Kidney glomerular epithelial cell (primary cell): ENCODE measurements around the gene PRPSAP1.
"Not testable (repeated sequence)": the region's sequence is repeated elsewhere in the genome, so short reads cannot be mapped to it uniquely, and the experiment has no call there.

ENCODE experiments used
- DNase-seq: peaks from one replicate; lab custom pipeline; 2025; lab: John Stamatoyannopoulos, UW

PRPSAP1 gene

DNA sequence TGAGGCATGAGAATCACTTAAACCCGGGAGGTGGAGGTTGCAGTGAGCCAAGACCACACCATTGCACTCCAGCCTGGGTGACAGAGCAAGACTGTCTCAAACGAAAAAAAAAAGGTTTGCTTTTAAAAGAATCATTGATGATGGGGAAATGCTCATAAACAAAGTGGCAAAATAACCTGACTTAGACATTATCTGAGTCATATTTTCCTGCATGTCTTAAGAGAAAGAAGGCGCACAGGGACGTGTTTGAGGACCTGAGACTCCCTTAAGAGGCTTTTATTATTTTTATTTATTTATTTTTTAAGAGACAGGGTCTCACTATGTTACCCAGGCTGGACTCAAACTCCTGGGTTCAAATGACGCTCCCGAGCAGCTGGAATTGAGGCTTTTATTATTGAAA, 5.7 kb upstream of the PRPSAP1 start:
- DNase-seq = no peak

DNA sequence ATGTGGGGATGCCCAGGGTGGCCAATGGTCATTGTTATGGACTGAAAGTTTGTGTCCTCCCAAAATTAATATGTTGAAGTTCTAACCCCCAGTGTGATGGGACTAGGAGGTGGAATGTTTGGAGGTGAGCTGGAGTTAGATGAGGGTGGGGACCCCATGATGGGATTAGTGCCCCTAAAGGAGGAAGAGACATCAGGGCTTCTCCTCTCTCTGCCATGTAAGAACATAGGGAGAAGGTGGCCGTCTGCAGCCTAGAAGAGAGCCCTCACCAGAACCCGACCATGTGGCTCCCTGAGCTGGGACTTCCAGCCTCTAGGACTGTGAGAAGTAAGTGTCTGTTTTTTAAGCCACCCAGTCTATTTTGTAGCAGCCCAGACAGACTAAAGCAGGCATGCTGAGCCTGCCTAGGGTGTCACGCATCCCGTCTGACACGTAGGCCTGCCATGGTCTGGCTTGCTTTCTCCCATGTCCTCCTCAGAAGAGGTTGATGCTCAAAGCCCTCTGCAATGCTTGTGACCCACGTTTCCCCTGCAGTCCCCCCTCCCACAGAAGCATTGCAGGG, 4.0 kb upstream of the PRPSAP1 start:
- DNase-seq = no peak

DNA sequence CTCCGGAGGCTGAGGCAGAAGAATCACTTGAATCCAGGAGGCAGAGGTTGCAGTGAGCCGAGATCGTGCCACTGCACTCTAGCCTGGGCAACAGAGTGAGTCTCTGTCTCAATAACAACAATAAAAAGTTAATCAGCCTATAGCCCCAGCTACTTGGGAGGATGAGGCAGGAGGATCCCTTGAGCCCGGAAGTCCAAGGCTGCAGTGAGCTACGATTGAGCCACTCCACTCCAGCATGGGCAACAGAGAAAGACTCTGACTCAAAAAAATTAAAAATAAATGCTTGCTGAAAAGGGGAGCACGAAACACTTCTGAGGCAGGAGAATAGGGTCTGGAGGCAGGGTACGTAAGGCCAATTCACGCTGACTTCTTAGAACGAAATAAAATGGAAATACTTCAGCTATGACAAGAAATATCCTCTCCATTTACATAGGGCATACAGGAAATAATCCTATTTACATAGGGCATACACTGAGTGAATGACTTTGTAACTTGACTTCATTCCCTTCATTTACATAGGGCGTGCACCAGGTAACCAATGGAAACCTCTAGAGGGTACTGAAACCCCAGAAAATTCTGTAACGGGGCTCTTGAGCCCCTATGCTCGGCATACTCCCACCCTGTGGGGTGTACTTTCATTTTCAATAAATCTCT, 3.2 kb upstream of the PRPSAP1 start:
- no peak for DNase-seq

- DNase-seq = no peak
These were observed 1.1 kb upstream of the PRPSAP1 start for GRCh38 chr17:76354747-76355310.

- no peak for DNase-seq
These were observed 607 bp upstream of the PRPSAP1 start for GRCh38 chr17:76354317-76354729.

- no peak for DNase-seq
These were observed 615 bp downstream of the PRPSAP1 start for GRCh38 chr17:76353004-76353598.

- DNase-seq = no peak
These were observed 2.1 kb downstream of the PRPSAP1 start for GRCh38 chr17:76351526-76352071.

GRCh38 chr17:76350463-76350862, 3.3 kb downstream of the PRPSAP1 start:
- no peak for DNase-seq

DNA sequence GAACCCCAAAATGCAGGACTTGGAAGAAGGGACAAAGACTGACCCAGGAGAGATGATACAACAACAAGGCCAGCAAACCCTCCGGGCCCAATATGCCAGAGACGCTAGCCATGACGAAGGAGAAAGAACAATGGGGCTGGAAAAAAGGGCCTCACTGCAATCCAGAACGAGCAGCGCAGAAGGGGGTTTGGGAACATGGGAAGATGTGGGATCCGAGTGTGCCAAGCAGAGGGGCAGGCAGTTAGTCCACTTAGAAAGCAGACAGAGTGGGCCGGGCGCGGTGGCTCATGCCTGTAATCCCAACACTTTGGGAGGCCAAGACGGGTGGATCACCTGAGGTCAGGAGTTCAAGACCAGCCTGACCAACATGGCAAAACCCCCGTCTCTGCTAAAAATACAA, 6.8 kb downstream of the PRPSAP1 start:
- not testable (repeated sequence) for DNase-seq

DNA sequence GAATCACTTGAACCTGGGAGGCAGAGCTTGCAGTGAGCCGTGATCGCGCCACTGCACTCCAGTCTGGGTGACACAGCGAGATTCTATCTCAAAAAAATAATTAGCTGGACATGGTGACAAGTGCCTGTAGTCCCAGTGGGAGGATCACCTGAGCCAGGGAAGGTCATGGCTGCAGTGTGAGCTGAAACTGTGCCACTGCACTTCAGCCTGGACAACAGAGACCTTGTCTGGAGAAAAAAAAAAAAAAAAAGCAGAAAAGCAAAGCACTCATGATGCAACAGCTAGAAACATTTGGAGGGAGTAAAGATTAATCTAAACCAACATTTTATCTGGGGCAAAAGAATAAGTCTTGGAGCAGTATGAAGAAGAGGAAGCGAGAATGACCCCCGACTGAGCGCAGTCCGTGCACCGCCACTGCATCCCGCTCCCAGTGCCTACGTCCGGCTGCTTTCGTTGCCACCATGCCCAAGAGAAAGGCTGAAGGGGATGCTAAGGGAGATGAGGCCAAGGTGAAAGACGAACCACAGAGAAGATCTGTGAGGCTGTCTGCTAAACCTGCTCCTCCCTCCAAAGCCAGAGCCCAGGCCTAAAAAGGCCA, 8.2 kb downstream of the PRPSAP1 start:
- no peak for DNase-seq

DNA sequence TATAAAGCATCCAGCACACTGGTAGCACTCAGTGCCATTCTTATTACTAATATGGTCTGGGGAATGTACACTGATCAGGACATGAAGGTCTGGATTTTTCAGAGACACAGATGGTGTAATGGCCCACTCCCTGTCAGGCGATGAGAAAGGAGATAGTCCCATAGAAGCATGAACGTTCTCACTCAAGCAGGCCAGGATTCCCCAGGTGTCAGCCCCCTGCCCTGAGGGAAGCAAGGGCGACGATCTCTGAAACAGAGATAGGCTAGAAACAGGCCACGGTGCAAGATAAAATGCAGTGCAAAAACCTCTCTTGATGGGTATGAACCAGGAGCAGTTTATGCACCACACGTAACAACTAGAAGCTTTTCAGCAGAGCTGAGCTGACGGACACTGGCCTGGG, 10.6 kb downstream of the PRPSAP1 start:
- DNase-seq = no peak

- no peak for DNase-seq
These were observed 12.4 kb downstream of the PRPSAP1 start for GRCh38 chr17:76341301-76341700.

GRCh38 chr17:76337413-76337777, 16.3 kb downstream of the PRPSAP1 start:
- peak; percentile 3 for DNase-seq

GRCh38 chr17:76336756-76337412, 16.8 kb downstream of the PRPSAP1 start:
- DNase-seq = no peak

DNA sequence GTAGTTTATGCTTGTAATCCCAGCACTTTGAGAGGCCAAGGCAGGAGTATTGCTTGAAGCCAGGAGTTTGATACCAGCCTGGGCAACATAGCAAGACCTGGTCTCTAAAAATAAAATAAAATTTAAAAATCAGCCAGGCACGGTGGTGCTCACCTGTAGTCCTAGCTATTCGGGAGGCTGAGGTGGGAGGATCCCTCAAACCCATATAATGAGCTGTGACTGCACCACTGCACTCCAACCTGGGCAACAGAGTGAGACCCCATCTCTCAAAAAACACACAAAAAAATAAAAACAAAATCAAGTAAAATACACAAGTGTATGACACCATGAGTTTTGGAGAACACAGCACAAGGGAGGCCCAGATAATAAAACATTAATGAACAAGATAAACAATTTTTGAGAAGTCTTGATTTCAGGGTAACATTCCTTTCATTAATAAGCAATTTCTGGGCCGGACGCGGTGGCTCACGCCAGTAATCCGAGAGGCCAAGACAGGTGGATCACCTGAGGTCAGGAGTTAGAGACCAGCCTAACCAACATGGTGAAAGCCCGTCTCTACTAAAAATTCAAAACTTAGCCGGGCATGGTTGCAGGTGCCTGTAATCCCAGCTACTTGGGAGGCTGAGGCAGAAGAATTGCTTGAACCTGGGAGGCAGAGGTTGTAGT, 17.9 kb downstream of the PRPSAP1 start:
- no peak for DNase-seq

DNA sequence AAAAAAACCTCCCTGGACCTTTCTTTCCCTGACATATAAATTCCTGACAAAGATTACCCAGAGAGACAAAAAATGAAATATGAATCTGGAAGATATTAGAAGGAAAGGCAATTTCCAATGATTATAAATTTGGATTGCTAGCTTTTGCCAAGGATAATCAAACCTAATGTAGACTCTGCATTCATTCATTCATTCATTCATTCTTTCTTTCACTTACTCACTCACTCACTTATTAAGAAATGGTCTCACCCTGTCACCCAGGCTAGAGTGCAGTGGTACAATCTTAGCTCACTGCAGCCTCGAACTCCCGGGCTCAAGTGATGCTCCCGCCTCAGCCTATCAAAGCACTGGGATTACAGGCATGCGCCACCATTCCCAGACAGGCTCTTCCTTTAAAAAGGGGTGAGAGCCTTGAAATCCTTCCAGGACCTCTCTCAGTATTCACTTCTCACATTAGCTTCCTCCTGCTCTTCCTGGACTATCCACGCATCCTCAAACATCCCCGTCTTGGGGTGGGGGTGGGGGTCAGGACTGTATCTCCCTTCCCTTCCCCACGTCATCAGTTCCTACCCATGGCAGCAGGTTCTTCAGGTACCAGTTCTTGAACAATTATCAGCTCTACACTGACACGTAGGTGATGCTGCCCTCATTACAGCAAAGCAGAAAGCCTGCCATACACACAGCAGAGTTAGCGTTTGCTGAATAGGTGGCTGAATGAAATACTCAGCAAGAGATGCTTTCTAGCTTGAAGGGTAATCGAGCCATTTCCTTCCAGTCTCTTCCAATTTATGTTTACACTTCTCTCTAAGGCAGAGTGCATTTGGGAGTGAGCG, 19.8 kb downstream of the PRPSAP1 start:
- DNase-seq = no peak

GRCh38 chr17:76331083-76331482, 22.6 kb downstream of the PRPSAP1 start:
- no peak for DNase-seq

- DNase-seq = no peak
These were observed 24.1 kb downstream of the PRPSAP1 start for GRCh38 chr17:76329664-76330063.

DNA sequence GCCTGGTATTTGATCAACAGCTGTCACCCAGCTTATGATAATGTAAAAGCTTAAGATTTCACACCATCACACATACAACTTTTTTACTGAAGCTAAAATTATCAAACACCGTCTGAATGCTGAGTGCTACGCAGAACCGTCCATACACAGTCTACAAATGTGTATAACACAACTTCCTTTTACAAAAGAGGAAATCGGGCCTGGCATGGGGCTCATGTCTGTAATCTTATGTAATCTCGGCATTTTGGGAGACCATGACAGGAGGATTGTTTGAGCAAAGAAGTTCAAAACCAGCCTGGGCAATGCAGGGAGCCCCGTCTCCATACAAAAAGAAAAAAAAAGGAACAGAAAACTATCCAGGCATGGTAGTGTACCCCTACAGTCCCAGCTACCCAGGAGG, 26.0 kb downstream of the PRPSAP1 start:
- no peak for DNase-seq

DNA sequence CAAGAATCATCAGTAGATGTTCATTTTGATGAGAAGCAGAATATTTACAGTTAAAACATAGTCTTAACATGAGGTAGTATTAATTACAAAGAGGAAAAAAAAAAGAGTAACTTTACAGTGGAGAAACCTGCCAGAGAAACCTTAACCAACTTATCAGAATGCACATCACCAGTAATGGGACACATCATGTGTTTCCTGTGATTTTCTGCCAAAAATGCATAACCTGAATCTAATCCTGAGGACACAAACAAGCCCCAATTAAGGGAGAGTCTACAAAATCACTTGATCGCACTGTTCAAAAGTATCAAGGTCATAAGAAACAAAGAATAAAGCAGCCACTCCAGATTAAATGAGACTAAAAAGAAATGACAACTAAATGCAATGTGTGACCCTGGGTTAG, 27.4 kb downstream of the PRPSAP1 start:
- DNase-seq = no peak

- no peak for DNase-seq
These were observed 35.1 kb downstream of the PRPSAP1 start for GRCh38 chr17:76318586-76318985.
